MM.1S (cell line): ENCODE measurements around the gene CD9.

Experiments
- DNase-seq: peaks from one replicate; pipeline ENCODE4 v3.0.0-alpha.2; 2015
- H2AFZ ChIP-seq: fragments of 300-600 bp; sonication (generic); 2 replicates; pipeline ENCODE4 v1.6.0; 2016; ENCODE audit warnings: antibody characterized with exemption, low read length
- H3F3A ChIP-seq: fragments of 300-600 bp; sonication (generic); 2 replicates; pipeline ENCODE4 v1.6.1; 2016; ENCODE audit warnings: mild to moderate bottlenecking, antibody characterized with exemption, low read length, moderate library complexity, mixed read lengths; ENCODE audit not compliant: insufficient read depth
- H3K27ac ChIP-seq: fragments of 300-600 bp; sonication (generic); 2 replicates; pipeline ENCODE4 v1.5.1; 2016; ENCODE audit warnings: mild to moderate bottlenecking, low read length
- H3K27me3 ChIP-seq: fragments of 300-600 bp; sonication (generic); replicated peaks from 2 replicates; pipeline ENCODE4 v1.6.0; 2016; ENCODE audit warnings: low read length; ENCODE audit not compliant: insufficient read depth
- H3K36me3 ChIP-seq: fragments of 300-600 bp; sonication (generic); replicated peaks from 2 replicates; pipeline ENCODE4 v1.6.1; 2016; ENCODE audit warnings: mild to moderate bottlenecking, low read length, mixed read lengths; ENCODE audit not compliant: insufficient read depth
- H3K4me1 ChIP-seq: fragments of 300-600 bp; sonication (generic); 2 replicates; pipeline ENCODE4 v1.6.1; 2016; ENCODE audit warnings: low read length, mixed read lengths
- H3K4me2 ChIP-seq: fragments of 300-600 bp; sonication (generic); 2 replicates; pipeline ENCODE4 v1.6.0; 2016; ENCODE audit warnings: low read depth, low read length
- H3K4me3 ChIP-seq: fragments of 300-600 bp; sonication (generic); 2 replicates; pipeline ENCODE4 v1.5.1; 2016; ENCODE audit warnings: low read length, mixed read lengths
- H3K79me2 ChIP-seq: fragments of 300-600 bp; sonication (generic); 2 replicates; pipeline ENCODE4 v1.6.1; 2016; ENCODE audit warnings: mixed run types, low read length, mixed read lengths
- H3K9ac ChIP-seq: fragments of 300-600 bp; sonication (generic); 2 replicates; pipeline ENCODE4 v1.6.1; 2016; ENCODE audit warnings: low read length, mixed read lengths
- H3K9me2 ChIP-seq: fragments of 300-600 bp; sonication (generic); replicated peaks from 2 replicates; pipeline ENCODE4 v1.6.1; 2016; ENCODE audit warnings: mild to moderate bottlenecking, low read length, mixed read lengths; ENCODE audit not compliant: insufficient read depth
- H3K9me3 ChIP-seq: fragments of 300-600 bp; sonication (generic); replicated peaks from 2 replicates; pipeline ENCODE4 v1.6.1; 2016; ENCODE audit warnings: mild to moderate bottlenecking, low read length, mixed read lengths; ENCODE audit not compliant: insufficient read depth
- H4K20me1 ChIP-seq: fragments of 300-600 bp; sonication (generic); 2 replicates; pipeline ENCODE4 v1.6.1; 2016; ENCODE audit warnings: mild to moderate bottlenecking, low read length, moderate library complexity, mixed read lengths; ENCODE audit not compliant: insufficient read depth
- EZH2 ChIP-seq: fragments of 300-600 bp; sonication (generic); optimal IDR thresholded peaks from 2 replicates; pipeline ENCODE3; 2017; ENCODE audit warnings: low read depth, mild to moderate bottlenecking, antibody characterized with exemption, low read length, mixed read lengths
- EZH2phosphoT487 ChIP-seq: fragments of 300-600 bp; sonication (generic); IDR thresholded peaks from 2 replicates; pipeline ENCODE4 v1.6.1; 2018; ENCODE audit warnings: antibody characterized with exemption, low read length
- TF ChIP-seq, protein P1 (sequence below): fragments of 300-600 bp; sonication (generic); IDR thresholded peaks from 2 replicates; pipeline ENCODE4 v1.5.1; 2016; ENCODE audit warnings: antibody characterized with exemption, low read length, mixed read lengths

CD9 gene

GRCh38 chr12:6237830-6238229 is 37.6 kb downstream of the CD9 start:
- H4K20me1 ChIP-seq = no peaks in the 10 kb centered on the region
- peaks cover 23% of the 10 kb centered on the region for H3F3A ChIP-seq

GRCh38 chr12:6238875-6239274 is 38.7 kb downstream of the CD9 start:
- H3K79me2 ChIP-seq = peaks cover 5% of the 10 kb centered on the region; the same call in 1 of the 2 replicates
- H3K9me2 ChIP-seq = no peaks in the 10 kb centered on the region
- H3K27ac ChIP-seq = no peak overlapping the region
- peaks cover 23% of the 10 kb centered on the region for H3F3A ChIP-seq
- TF ChIP-seq, protein P1, sequence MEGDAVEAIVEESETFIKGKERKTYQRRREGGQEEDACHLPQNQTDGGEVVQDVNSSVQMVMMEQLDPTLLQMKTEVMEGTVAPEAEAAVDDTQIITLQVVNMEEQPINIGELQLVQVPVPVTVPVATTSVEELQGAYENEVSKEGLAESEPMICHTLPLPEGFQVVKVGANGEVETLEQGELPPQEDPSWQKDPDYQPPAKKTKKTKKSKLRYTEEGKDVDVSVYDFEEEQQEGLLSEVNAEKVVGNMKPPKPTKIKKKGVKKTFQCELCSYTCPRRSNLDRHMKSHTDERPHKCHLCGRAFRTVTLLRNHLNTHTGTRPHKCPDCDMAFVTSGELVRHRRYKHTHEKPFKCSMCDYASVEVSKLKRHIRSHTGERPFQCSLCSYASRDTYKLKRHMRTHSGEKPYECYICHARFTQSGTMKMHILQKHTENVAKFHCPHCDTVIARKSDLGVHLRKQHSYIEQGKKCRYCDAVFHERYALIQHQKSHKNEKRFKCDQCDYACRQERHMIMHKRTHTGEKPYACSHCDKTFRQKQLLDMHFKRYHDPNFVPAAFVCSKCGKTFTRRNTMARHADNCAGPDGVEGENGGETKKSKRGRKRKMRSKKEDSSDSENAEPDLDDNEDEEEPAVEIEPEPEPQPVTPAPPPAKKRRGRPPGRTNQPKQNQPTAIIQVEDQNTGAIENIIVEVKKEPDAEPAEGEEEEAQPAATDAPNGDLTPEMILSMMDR = no peak
- TF ChIP-seq EZH2 (no peak), EZH2phosphoT487 (no peak)
- no peak overlapping the region for H3K4me3 ChIP-seq
- no peak for DNase-seq
- no peaks in the 10 kb centered on the region for H3K9me3 ChIP-seq
- H2AFZ ChIP-seq = no peak overlapping the region
- H3K36me3 ChIP-seq = peaks cover 8% of the 10 kb centered on the region; the same call in 1 of the 2 replicates
- no peak overlapping the region for H3K9ac ChIP-seq
- H3K4me2 ChIP-seq = no peak overlapping the region
- peaks cover 20% of the 10 kb centered on the region for H3K4me1 ChIP-seq
- H4K20me1 ChIP-seq = no peaks in the 10 kb centered on the region
- no peaks in the 10 kb centered on the region for H3K27me3 ChIP-seq

More at GRCh38 chr12:6237830-6238229, 37.6 kb downstream of the CD9 start:
- Histone ChIP-seq H3K4me3 (no peak overlapping the region), H3K79me2 (peaks cover 16% of the 10 kb centered on the region; the same call in 1 of the 2 replicates), H3K4me2 (no peak overlapping the region), H2AFZ (no peak overlapping the region), H3K4me1 (peaks cover 28% of the 10 kb centered on the region), H3K9me3 (no peaks in the 10 kb centered on the region), H3K27ac (no peak overlapping the region), H3K9me2 (no peaks in the 10 kb centered on the region), H3K36me3 (peaks cover 8% of the 10 kb centered on the region; the same call in 1 of the 2 replicates), H3K27me3 (no peaks in the 10 kb centered on the region), H3K9ac (no peak overlapping the region)
- TF ChIP-seq, protein P1 = no peak
- TF ChIP-seq EZH2 (no peak), EZH2phosphoT487 (no peak)
- DNase-seq = no peak

- Histone ChIP-seq H3K4me1 (no peaks in the 10 kb centered on the region), H3K9ac (no peak overlapping the region), H3K4me3 (no peak overlapping the region), H3K9me3 (no peaks in the 10 kb centered on the region), H2AFZ (no peak overlapping the region), H4K20me1 (no peaks in the 10 kb centered on the region), H3K79me2 (peaks cover under 1% of the 10 kb centered on the region; the same call in 1 of the 2 replicates), H3K27ac (no peak overlapping the region), H3K4me2 (no peak overlapping the region), H3K9me2 (no peaks in the 10 kb centered on the region), H3K27me3 (no peaks in the 10 kb centered on the region), H3K36me3 (peaks cover 8% of the 10 kb centered on the region; the same call in 1 of the 2 replicates), H3F3A (no peaks in the 10 kb centered on the region; the same call in 1 of the 2 replicates)
- TF ChIP-seq EZH2phosphoT487 (no peak), EZH2 (no peak)
- TF ChIP-seq, protein P1 = no peak
- DNase-seq = no peak
Measured at GRCh38 chr12:6241495-6241894, 41.3 kb downstream of the CD9 start.
